ENCODE data around the gene VAT1L.

VAT1L gene

GRCh38 chr16:78001451-78002025 is 213.2 kb downstream of the VAT1L start:
- Histone ChIP-seq H3K27me3 (ENCODE audit: insufficient read depth, low read length, poor library complexity) (no peaks in the 10 kb centered on the region), H3K4me3 (ENCODE audit: low read depth in 1 of 2, low read length in 2 of 2) (no peak overlapping the region), H3K4me2 (ENCODE audit: insufficient read depth, low read length) (no peak overlapping the region), H3K9me3 (ENCODE audit: insufficient read depth, low read length, severe bottlenecking) (no peaks in the 10 kb centered on the region), H4K20me1 (ENCODE audit: insufficient read depth, low read length) (no peaks in the 10 kb centered on the region), H3K27ac (ENCODE audit: low read length) (no peak overlapping the region), H3K36me3 (ENCODE audit: insufficient read depth, low read length) (no peaks in the 10 kb centered on the region), H2AFZ (ENCODE audit: low read depth, low read length) (no peak overlapping the region), H3K9ac (ENCODE audit: low read depth, low read length) (no peak overlapping the region), H3K4me1 (ENCODE audit: insufficient read depth, low read length) (0 out of 2 replicates have a peak, but pooled peaks cover 5% of the 10 kb centered on the region), H3K79me2 (ENCODE audit: insufficient read depth, low read length) (no peaks in the 10 kb centered on the region)
- no peak for TF ChIP-seq EZH2 (IDR thresholded peaks at IDR 0.05; ENCODE audit: borderline replicate concordance, low read depth, low read length, severe bottlenecking)
- no peak for TF ChIP-seq CTCF (IDR thresholded peaks at IDR 0.05; ENCODE audit: borderline replicate concordance, extremely low read depth, low read length, poor library complexity, severe bottlenecking)
- ATAC-seq (ENCODE audit: insufficient read depth, low read depth) (no peak), DNase-seq (no peak)

- Histone ChIP-seq H4K20me1 (ENCODE audit: insufficient read depth, low read length) (no peaks in the 10 kb centered on the region), H2AFZ (ENCODE audit: low read depth, low read length) (no peak overlapping the region; the same call in 1 of the 2 replicates), H3K27me3 (ENCODE audit: insufficient read depth, low read length, poor library complexity) (no peaks in the 10 kb centered on the region), H3K9ac (ENCODE audit: low read depth, low read length) (no peak overlapping the region), H3K4me3 (ENCODE audit: low read depth in 1 of 2, low read length in 2 of 2) (no peak overlapping the region), H3K4me2 (ENCODE audit: insufficient read depth, low read length) (peak overlapping the region; percentile 14; the same call in 1 of the 2 replicates), H3K27ac (ENCODE audit: low read length) (no peak overlapping the region), H3K36me3 (ENCODE audit: insufficient read depth, low read length) (no peaks in the 10 kb centered on the region), H3K4me1 (ENCODE audit: insufficient read depth, low read length) (0 out of 2 replicates have a peak, but pooled peaks cover 5% of the 10 kb centered on the region), H3K9me3 (ENCODE audit: insufficient read depth, low read length, severe bottlenecking) (no peaks in the 10 kb centered on the region), H3K79me2 (ENCODE audit: insufficient read depth, low read length) (no peaks in the 10 kb centered on the region)
- peak; percentile 82 for DNase-seq
- peak; percentile 92 for TF ChIP-seq CTCF (IDR thresholded peaks at IDR 0.05; ENCODE audit: borderline replicate concordance, extremely low read depth, low read length, poor library complexity, severe bottlenecking)
- TF ChIP-seq EZH2 (IDR thresholded peaks at IDR 0.05; ENCODE audit: borderline replicate concordance, low read depth, low read length, severe bottlenecking) = no peak
- peak; percentile 96 for ATAC-seq (ENCODE audit: insufficient read depth, low read depth)
Measured at GRCh38 chr16:78002915-78003538, 214.7 kb downstream of the VAT1L start.

- TF ChIP-seq EZH2 (IDR thresholded peaks at IDR 0.05; ENCODE audit: borderline replicate concordance, low read depth, low read length, severe bottlenecking) (no peak), CTCF (IDR thresholded peaks at IDR 0.05; ENCODE audit: borderline replicate concordance, extremely low read depth, low read length, poor library complexity, severe bottlenecking) (no peak)
- H2AFZ ChIP-seq (ENCODE audit: low read depth, low read length) = no peak overlapping the region
- no peak overlapping the region for H3K27ac ChIP-seq (ENCODE audit: low read length)
- no peaks in the 10 kb centered on the region for H3K27me3 ChIP-seq (ENCODE audit: insufficient read depth, low read length, poor library complexity)
- DNase-seq (no peak), ATAC-seq (ENCODE audit: insufficient read depth, low read depth) (no peak)
- no peaks in the 10 kb centered on the region for H3K36me3 ChIP-seq (ENCODE audit: insufficient read depth, low read length)
- H3K9me3 ChIP-seq (ENCODE audit: insufficient read depth, low read length, severe bottlenecking) = no peaks in the 10 kb centered on the region
- H3K4me2 ChIP-seq (ENCODE audit: insufficient read depth, low read length) = no peak overlapping the region
- no peak overlapping the region for H3K9ac ChIP-seq (ENCODE audit: low read depth, low read length)
- no peak overlapping the region for H3K4me3 ChIP-seq (ENCODE audit: low read depth in 1 of 2, low read length in 2 of 2)
- no peaks in the 10 kb centered on the region for H4K20me1 ChIP-seq (ENCODE audit: insufficient read depth, low read length)
- no peaks in the 10 kb centered on the region for H3K79me2 ChIP-seq (ENCODE audit: insufficient read depth, low read length)
- 0 out of 2 replicates have a peak, but pooled peaks cover 5% of the 10 kb centered on the region for H3K4me1 ChIP-seq (ENCODE audit: insufficient read depth, low read length)
Measured at GRCh38 chr16:78004517-78004916, 216.2 kb downstream of the VAT1L start.
